ENCODE measurements around the gene FRAS1.

DNA sequence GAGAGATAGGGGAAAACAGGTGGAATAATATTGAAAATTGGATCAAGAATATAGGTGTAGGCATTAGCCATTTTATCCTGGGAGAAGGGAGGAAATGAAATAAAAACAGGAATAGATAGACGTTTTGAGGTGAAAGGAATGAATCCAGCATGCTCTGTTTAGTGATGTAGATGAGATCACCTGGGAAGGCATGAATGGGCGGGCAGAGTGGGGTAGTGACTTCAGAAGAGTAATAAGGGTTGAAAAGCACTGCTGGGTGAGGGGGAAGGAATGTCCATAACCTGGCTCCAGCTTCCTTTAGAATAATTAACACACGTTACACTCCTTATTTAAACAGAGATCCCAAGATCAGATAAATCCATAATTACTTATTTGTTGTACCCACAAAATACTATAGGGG, 303.3 kb downstream of the FRAS1 start:
- no peak for TF ChIP-seq SP1 (IDR thresholded peaks at IDR 0.05)
- TF ChIP-seq FOXA1 (IDR thresholded peaks at IDR 0.05) = no peak
- TF ChIP-seq FOXK2 (IDR thresholded peaks at IDR 0.05) = no peak

All from HEK293T (cell line).